CD4-positive, alpha-beta T cell treated with Interleukin-1 beta for 1 hour (primary cell): Measurements from ENCODE around the gene PALLD.

Experiments
- DNase-seq, 2 donors: peaks; one replicate each; pipeline ENCODE4 v3.0.0-alpha.2; 2020 to 2022

The PALLD gene

DNA sequence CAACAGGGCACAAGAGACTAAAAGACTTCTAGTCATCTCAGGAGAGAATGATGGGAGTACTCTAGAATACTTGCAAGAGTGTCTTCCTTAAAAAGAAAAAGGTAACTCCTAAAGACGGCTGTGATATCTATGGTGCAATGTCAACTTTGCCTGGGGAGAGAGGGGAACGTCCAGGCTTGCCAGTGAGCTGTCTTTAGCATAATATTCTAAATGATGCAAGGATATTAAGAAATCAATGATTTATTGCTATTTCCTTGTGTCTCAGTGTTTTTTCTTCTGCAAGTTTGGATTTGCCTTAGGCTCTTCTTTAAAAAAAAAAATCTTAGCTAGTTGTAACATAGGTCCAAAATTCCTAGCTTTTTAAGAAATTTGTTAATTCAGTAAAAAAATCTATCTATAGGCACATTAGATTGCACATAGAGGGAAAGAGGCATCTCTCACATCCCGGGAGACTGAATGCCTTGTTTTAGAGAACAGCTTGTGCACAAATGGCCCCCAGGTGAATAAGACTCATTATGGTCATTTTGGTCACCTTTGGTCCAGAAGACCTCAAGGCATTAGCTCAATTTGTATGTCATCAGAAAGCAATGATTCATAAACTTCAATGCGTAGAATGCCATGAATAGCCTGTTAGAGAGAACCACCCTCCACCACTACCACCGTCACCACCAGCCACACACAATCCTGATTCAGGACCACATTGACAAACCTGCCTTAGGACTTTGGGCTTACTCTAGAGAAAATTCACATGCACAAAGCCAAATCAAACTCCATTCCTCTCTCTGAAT, 104.1 kb downstream of the PALLD start:
- DNase-seq = no peak

DNA sequence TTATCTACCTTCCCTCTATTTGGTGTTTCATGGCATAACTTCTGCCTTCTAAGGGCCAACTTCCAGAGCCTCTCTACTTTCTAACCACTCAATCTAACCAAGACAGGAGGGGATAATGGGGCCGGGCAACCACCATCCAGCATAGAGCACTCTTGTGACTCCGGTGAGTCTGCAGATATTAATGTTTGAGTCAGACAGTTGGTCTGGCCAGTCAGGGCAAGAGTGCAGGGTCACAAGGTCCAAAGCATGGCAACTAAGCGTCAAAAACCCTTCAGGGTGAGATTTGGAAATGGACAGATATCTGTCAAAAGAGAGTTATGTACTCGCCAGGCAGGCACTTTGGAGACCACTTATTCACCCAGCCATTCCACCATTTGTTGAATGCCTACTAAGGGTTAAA, 105.0 kb downstream of the PALLD start:
- no peak for DNase-seq

DNA sequence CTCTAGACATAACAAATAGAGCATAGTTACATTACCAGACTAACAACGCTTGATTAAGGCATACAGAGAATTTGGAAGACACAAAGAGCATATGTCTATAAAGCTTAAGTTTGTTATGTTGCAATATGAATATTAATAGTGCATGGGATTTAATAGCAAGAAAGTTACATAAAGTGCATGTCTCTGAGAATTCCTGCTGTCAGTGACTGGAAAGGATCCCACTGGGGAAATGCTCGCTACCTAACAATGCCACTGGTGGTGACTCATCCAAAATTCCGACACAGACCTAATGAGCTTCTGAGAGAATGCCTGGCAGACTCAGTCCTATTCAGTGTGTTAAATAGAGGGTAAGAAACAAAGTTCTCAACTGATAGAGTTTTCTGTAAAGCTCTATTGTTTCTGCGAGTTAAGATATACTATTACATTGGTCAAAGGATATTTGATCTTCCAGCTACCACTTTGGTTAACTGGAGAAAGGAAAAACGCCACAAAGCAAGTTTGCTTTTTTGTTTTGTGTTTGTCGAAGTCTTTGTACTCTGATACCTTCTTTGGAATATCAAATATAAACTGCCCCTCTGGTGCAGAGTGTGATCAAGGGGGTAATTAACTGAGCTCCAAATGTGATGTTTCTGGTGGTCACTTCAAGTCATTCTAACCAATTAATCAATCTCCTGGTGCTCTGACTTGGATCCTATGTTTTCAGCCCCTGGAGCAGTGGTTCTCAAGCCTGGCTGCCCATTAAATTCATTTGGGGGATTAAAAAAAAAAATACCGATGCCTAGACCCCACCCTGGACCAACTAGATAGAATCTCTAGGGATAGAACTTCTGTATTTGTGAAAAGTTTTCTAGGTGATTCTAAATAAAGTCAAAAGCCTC, 107.9 kb downstream of the PALLD start:
- no peak for DNase-seq

DNA sequence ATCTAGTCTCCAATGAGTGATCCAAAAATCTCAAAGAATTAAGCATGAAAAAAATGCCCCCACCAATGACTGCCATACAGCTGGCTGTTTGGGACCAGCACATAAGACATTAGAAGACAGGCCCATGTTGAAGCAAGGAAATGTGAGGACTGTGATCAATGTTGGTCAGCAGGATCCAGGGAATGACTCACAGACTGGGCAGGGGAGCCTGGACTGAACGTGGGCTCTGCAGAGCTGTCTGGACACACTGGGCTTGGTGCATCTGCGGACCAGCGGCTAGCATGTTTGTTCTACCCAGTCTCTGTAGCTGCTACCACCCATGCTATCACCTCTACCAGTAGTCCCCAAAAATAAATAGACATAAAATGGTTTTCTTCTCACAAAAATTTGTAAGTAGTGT, 108.6 kb downstream of the PALLD start:
- DNase-seq = no peak

DNA sequence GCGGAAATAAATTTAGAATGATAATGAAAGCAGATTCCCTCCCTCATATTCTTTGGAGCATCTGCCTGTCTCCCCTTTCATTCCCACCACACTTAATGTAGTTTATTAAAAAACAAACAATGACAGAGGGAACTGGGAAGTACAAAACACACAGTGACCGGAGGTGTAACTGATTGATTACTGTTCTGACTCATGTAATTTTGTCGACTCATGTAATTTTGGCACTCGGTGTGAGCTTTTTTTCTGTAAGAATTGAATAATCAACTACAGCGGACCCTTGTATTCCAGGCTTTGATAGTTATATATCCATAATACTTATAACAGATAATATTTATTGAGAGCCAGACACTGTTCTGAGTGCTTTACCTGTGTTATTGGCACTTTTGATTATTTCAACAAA, 110.4 kb downstream of the PALLD start:
- no peak for DNase-seq

DNA sequence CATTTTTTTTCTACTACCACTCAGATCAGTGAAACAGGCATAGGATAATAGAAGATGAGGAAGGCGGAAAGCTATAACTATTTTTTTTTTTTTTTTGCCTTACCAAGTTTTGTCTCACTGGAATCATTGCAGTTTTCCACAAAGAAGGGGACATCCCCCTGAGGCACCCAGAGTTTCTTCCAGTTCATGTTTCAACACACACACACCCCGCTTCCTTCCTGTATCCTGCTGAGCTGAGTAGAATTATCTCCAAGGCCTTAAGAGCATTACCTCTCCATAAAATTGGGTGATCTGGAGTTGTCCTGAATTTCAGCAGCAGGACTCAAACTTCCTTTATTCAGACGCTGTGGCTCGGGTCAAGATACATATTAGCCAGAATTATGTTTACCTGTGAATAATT, 111.9 kb downstream of the PALLD start:
- no peak for DNase-seq

DNA sequence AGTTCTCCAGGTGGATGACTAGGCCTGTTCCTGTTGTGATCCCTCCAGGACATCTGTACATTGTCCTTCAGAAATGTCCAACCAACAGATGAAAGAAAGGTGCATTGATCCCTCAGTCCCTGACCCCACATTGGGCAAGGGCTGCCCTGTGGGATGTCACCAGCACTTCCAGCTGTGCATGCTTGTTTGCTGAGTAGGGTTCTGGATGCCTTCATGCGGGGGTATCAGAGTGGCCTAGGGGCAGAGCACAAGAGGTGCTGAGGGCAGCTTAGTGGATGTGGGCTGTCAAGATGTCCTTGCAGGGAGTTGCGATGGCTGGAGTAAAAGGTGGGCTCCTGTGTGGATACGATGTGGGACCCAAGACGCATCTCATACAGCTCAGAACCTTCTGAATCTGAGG, 112.5 kb downstream of the PALLD start:
- no peak for DNase-seq

DNA sequence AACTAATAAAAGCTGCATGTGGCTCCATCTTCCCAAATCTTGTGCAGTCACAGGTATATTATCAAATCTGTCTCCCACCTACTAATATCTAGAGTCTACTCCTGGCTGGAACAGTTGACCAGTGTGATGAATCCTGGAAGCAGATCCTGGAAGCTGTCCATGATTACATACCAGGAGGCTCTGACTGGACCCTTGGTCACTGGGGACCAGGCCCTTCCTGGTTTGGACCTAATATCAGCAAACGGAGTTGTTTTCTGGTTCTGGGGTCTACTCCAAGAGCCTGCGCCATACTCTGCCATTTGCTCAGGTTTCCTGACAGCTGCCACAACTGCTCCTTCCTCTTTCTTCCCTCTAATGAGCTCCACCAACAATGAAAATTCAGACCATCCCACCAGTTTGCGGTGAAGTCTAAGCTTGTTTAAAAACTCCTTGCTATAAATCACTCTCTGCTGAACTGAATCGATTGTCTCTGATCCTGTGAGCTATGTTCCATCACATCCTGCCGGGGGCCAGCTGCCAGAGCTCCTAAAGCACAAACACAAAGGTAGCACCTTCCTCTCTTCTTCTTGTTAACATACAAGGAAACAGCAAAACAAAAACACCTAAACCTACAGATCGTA, 114.2 kb downstream of the PALLD start:
- DNase-seq = no peak

DNA sequence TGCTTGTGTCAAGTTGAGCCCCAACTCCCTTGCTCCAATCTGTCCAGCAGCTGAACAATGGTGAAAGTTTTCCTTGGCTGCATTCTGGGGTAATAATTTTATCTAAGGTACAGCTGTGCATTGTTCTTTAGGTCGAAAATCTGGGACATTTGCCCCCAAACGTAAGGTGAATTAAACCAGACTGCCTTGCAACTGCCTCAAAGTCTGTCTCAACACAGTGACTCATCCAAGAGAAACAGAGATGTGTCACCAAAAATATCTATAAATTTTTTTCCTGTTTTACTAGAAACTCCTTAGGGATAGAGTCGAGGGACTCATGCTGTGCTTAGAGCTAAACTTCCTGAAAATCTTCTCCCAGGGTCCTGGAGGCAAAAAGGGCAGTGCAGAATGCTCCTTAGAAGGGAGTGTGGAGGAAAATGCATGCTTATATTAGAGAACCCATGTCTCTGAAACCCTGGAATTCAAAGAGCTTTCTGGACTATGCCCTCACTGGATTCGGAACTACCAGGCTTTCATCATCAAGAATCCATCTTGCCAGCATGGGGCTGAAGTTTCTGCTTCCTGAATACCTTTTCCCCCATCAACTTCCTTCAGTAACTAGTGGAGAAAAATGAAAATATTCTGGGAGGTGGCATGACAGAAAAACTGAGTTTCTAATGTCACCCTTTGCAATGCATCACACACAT, 115.7 kb downstream of the PALLD start:
- DNase-seq = no peak

DNA sequence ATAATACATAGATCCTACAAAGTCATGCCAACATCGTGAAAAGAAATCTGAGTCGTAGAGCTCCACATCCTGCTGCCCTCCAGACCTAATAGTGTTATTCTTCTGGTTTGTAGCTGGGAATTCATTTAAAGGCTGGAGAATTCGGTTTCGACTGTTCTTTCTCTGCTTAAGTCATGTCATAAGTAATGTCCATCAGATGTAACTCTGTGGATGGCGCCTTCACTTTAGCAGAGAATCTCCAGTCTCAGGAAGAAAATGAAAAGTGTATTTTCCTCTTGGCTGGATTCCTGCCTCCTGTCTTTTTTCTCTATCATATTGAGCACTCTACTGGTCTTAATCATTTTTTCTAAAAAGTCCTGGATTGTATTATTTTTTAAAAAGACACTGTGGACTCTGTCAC, 117.0 kb downstream of the PALLD start:
- DNase-seq = no peak

DNA sequence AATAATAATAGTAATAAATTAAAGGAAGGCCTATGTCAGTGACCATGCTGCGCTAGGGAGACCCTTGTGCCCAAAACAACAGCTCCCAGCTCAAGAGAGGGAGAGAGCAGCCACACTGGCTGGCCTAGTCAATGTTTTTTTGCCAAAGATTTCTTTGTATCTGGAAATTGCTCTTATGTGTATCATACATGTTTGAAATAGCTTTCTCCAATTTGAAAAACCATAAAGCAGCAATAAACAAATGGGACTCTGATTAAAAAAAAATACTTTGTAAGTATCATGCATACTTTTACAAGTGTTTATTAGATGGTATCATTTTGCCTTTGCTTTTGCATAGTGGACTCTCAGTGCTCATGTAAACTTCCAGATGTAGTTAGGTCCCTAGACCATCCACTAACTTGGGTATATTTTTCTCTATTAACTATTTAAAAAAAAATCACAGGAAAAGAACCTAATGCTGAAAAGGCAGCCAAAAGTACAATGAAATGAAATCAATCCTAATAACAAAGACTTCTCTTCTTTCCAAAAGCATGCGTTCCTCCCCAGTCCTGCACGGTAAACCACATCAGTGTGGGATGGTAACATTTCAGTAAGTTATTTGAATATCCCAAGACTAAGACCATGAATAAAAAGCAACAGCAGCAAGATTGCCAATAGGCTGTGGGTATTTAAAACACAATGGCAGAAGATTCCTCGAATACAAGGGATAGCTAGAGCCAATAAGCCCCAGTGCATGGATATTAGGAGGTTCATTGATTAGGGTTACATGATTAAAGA, 117.6 kb downstream of the PALLD start:
- DNase-seq = no peak

DNA sequence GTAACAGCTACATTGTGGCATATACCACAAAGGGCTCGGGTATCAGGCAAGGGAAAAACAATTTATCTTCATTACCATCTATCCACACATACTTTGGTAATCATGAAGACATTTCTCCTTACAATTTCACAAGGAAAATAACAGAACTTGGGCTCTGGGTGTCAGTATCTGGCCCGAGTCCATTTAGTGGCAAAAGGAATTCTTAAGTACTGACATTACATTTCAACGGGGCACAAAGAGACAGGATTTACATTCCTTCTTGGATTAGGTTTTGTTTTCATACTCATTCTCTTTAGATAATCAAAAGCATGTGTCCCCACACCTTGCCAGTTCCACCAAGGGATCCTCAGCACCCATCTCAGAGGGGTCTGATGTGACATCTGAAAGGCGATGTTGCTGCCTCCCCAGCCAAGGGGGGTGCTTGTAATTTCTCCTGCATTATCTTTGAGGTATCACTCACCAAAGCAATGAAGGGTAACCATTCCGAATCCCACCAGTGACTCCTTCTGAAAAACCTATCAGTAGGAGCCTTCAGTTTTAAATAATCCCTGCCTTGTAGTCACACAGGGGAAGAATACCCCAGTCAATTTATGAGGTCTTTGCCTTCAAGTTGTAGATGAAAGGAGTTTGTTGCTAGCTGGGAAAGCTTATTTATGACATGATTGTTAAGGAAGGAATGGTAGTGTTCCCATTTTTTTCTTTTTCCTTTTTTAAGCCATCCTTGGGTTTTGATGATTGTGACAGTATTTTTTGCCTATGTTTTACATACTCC, 118.6 kb downstream of the PALLD start:
- no peak for DNase-seq

DNA sequence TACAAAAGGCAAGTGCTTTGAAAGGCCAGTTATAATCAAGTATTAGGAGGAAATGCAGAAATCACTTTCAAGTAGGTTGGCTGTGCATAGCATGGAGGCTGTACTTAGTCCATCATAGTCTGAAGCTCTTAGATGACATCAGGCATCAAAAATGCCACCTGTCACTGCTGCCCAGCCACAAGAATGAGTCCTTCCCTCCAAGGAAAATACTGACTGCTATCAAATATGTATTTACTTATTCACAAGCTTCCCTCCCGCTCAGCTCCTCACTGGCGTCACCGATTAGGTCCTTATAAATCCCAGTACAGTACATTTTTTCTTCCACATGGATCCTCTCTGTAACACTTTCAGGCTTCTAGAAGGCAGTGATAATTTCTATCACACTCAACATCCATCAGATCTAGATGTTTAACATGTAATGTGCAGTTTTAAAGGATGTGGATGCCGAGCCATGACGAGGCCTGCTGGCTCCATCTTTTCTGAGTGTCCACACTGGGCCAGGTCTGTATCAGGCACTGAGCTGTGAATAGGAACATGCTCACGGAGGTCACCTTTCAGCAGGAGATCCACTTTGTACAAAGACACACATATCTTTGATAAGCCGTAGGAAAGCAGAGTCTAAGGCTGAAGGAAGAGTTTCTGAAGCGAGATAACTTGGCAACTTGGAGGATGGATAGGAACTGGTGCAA, 121.9 kb downstream of the PALLD start:
- no peak for DNase-seq

DNA sequence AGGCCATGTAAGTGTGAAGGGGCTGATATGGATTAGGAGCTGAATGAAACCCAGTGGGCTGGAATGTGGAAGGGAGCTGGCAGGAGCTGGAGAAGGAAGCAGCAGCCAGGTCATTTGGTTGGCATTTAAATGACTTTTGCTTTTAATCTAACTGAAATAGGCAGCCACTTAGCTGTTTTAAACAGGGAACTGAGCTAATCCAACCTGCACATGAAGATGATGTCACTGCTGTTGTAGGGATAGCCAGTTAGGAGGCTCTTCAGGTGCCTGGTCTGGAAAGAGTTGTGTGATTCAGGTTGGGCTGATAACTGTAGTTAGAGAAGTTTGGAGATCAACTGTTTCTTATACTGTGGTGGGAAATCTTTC, 122.4 kb downstream of the PALLD start:
- no peak for DNase-seq

DNA sequence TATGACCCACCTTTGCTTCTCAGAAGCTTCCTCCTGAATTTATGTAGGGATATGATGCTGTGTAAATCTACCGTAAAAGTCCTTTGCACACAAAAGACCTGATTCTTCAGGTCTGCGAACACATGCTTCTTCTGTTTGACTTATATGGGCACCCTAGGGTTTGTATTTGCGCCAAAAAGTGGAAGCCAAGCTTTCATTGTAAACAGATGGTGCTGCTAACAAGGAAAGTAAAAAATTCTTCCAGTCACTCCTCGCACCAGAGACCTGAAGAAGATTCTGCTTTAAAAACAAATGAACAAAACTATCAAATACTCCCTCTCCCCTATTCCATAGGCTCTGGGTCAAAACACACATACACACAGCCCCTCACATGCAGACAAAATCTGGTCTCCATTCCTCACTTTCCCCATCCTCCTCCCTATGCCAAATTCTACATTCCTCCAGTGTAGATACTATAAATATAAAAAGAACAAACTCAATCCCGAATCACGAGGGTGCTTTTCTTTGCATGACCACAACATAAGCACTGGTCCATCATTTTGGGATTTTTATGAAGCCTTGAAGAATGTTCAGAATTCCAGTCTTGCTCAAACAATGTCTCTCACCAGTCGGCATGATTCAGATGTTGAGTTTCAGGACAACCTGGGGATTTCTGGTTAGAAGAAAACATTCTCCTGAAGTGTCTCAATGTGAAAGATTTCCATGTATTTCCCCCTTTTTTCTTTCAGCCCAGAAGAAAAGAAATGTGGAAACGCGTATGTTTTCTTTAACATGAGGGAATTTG, 125.1 kb downstream of the PALLD start:
- DNase-seq = no peak

DNA sequence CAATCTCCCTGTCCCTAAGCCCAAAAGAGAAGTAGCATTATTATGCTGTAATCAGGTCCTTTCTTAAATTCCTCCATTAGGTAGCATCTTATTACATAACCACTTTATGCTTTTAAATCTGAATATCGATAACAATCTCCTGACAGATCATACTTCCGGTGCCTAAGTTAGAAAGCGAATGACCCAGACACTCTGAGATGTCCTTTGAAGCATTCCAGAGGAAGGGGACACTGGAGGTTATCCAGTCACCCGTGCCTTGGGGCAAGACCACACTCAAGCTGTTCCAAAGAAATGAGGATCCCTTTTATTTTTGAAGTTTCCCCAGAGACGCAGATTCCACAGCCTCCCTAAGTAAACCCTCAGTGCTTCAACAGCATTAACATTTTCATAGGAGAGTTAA, 125.7 kb downstream of the PALLD start:
- DNase-seq = no peak

DNA sequence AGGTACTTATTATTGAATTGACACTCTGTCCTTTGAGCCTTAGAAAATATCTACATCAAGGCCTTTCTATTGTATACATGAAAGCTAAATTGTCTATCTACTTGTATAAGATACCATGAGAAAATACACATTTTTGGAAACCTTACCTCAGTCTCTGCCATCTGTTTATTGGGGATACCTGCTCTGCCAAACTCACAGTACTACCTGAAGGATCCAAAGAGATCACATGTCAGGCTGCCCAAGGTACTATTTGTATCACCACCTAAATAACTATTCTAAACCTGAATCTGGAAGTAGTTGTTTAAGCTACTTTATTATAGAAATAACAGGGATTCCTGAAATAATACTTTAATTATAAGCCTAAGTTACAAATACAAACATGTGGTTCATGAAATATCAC, 126.2 kb downstream of the PALLD start:
- no peak for DNase-seq

DNA sequence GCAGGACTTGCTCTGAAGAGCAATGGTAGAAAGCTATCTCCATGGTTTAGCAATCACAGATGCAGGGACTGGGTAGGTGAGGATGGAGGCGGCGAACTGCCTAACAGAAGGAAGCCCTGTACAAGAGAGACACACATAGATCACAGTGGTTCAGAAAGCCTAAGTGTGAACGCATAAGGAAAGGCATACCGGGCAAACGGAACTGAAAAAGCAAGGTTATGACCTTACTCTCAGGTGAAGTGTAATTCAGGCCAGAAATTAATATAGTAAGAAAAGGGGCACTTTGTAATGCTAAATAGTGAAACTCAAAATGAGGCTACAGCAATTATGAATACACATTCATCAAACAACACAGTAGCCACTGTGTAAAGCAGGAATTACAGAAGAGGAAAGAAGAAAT, 126.6 kb downstream of the PALLD start:
- no peak for DNase-seq

DNA sequence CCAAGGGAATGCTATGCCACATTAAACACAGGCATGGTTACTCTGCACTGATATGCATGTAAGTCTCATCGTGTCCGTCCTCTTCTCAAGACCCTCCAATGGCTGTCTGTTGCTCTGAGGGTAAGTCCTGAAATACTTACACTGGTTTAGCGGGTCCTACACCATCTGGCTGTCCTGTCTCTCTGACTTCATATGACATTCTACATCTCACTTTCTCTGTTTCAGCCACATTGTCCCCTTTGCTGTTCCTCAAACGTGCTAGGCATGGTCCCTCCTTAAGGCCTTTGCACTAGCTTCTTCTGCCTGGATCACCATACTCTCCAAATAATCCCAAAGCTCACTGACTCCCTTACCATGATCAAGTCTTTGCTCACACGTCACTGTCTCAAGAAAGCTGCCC, 131.4 kb downstream of the PALLD start:
- DNase-seq = no peak

DNA sequence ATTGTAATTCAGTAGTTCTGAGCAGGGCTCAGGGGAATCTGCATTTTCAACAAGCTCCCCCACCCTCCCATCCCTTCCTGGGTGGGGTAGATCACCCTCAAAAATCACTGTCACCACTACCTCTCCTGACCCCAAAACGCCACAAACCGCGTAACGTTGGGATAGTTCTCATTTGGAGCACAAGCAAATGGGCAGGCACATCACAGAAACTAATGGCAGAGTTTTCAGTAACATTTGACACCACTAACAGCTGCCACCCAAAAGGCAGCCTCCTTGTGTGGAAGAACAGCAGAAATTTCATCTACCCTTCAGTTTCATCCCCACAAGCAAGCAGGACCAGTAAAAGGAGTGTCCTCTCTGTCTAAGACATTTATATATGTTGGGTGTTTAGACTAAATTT, 132.7 kb downstream of the PALLD start:
- DNase-seq = no peak
